ENCODE results near the gene GNG2.

The GNG2 gene

GRCh38 chr14:51860164-51860824 lies at the start of gene GNG2:
Gene GNG2, plus strand, starts transcription at chr14:51860612. Its CDS starts 90,067 bp downstream, at chr14:51950679.
- Histone ChIP-seq H3K27me3 (ENCODE audit: control insufficient read depth, insufficient read depth, low read length) (peaks cover 39% of the 10 kb centered on the region), H3K4me3 (ENCODE audit: low read depth, low read length) (peak within 1 kb of the TSS; percentile 44), H3K9me3 (ENCODE audit: control insufficient read depth, insufficient read depth, low read length) (no peaks in the 10 kb centered on the region), H3K36me3 (ENCODE audit: control insufficient read depth, insufficient read depth, low read length) (no peaks in the 10 kb centered on the region), H3K9ac (ENCODE audit: low read depth, low read length) (peak within 1 kb of the TSS; percentile 51), H3K4me1 (ENCODE audit: control insufficient read depth, insufficient read depth, low read length) (no peaks in the 10 kb centered on the region)

- Histone ChIP-seq H3K4me1 (ENCODE audit: control insufficient read depth, insufficient read depth, low read length) (no peaks in the 10 kb centered on the region), H3K4me3 (ENCODE audit: low read depth, low read length) (no peak overlapping the region), H3K27me3 (ENCODE audit: control insufficient read depth, insufficient read depth, low read length) (no peaks in the 10 kb centered on the region), H3K36me3 (ENCODE audit: control insufficient read depth, insufficient read depth, low read length) (no peaks in the 10 kb centered on the region), H3K9me3 (ENCODE audit: control insufficient read depth, insufficient read depth, low read length) (no peaks in the 10 kb centered on the region), H3K9ac (ENCODE audit: low read depth, low read length) (no peak overlapping the region)
Measured at GRCh38 chr14:51811706-51812105, 48.7 kb upstream of the GNG2 start.

GRCh38 chr14:51816031-51816430 lies 44.4 kb upstream of the GNG2 start:
- Histone ChIP-seq H3K9me3 (ENCODE audit: control insufficient read depth, insufficient read depth, low read length) (no peaks in the 10 kb centered on the region), H3K36me3 (ENCODE audit: control insufficient read depth, insufficient read depth, low read length) (no peaks in the 10 kb centered on the region), H3K4me3 (ENCODE audit: low read depth, low read length) (no peak overlapping the region), H3K4me1 (ENCODE audit: control insufficient read depth, insufficient read depth, low read length) (peaks cover 3% of the 10 kb centered on the region), H3K9ac (ENCODE audit: low read depth, low read length) (no peak overlapping the region), H3K27me3 (ENCODE audit: control insufficient read depth, insufficient read depth, low read length) (no peaks in the 10 kb centered on the region)

DNA sequence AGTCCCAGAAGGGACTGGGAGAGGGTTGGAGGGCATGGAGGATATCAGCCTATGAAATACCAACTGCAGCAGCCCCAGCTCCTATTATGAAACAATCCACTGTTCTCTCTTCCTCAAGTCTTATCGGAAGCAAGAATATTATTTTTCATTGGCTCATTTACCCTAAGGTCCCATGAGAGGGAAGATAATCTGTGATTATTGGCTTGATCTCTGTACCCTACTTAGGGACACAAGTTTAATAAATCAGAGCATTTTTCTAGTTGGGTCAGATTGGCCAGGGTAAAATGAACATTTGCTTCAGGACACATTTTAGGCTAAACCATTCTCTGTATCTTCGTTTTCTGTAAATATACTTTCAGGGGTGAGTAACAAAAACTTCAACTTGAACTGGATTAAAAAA lies 43.1 kb upstream of the GNG2 start:
- H3K36me3 ChIP-seq (ENCODE audit: control insufficient read depth, insufficient read depth, low read length), result no peaks in the 10 kb centered on the region
- H3K9ac ChIP-seq (ENCODE audit: low read depth, low read length), result no peak overlapping the region
- H3K4me3 ChIP-seq (ENCODE audit: low read depth, low read length), result no peak overlapping the region
- H3K9me3 ChIP-seq (ENCODE audit: control insufficient read depth, insufficient read depth, low read length), result no peaks in the 10 kb centered on the region
- no peaks in the 10 kb centered on the region for H3K27me3 ChIP-seq (ENCODE audit: control insufficient read depth, insufficient read depth, low read length)
- peaks cover 3% of the 10 kb centered on the region for H3K4me1 ChIP-seq (ENCODE audit: control insufficient read depth, insufficient read depth, low read length)

DNA sequence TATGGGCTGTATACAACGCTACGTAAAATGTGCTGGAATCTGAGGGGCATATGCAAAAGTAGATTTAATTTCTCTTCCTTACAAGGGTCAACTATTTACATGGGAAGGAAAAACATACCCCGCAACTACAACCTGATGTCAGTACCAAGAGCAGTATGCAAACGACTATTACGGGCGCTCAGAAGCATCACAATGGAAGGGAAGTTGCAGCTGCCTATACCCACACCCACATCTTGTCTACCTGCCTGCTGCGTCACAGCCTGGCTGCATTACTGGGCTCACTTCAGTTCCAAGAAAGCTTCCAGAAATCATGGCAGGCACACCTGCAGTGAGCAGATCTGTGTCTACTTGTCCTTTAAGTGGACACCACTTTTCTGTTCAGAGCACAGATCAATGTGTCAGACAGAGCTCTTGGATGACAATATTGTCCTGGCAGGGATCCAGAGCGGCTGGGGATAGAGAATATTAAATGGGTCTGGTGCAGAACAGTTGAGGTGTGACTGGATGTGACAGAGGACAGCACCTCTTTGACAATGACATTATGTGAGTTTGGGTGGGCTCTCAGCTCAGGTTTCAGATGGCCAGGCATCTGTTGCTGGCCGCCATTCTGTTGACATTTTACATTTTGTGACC lies 41.5 kb upstream of the GNG2 start:
- H3K27me3 ChIP-seq (ENCODE audit: control insufficient read depth, insufficient read depth, low read length), result no peaks in the 10 kb centered on the region
- H3K36me3 ChIP-seq (ENCODE audit: control insufficient read depth, insufficient read depth, low read length), result no peaks in the 10 kb centered on the region
- H3K4me3 ChIP-seq (ENCODE audit: low read depth, low read length), result no peak overlapping the region
- peaks cover 3% of the 10 kb centered on the region for H3K4me1 ChIP-seq (ENCODE audit: control insufficient read depth, insufficient read depth, low read length)
- no peak overlapping the region for H3K9ac ChIP-seq (ENCODE audit: low read depth, low read length)
- H3K9me3 ChIP-seq (ENCODE audit: control insufficient read depth, insufficient read depth, low read length), result no peaks in the 10 kb centered on the region

- H3K4me1 ChIP-seq (ENCODE audit: control insufficient read depth, insufficient read depth, low read length), result peaks cover 3% of the 10 kb centered on the region
Measured at GRCh38 chr14:51821822-51822221, 38.6 kb upstream of the GNG2 start.

DNA sequence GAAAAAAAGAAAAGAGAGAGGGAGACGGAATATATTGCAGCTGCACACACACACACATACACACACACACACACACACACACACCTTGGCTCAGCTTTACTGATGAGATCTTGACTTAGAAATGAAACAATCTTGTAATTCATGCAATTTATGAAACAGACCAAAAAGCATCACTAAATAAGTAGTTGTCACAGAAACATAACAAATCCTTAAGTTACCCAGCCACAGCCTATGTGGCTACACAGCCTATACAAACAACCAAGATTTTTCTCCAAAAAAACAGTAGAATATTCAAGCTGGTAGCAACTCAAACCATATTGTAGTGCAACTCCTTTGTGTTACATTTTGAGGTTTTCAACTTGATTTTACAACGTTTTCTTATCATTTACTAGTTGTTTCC lies 37.9 kb upstream of the GNG2 start:
- Histone ChIP-seq H3K27me3 (ENCODE audit: control insufficient read depth, insufficient read depth, low read length) (peaks cover 1% of the 10 kb centered on the region), H3K9ac (ENCODE audit: low read depth, low read length) (no peak overlapping the region), H3K4me1 (ENCODE audit: control insufficient read depth, insufficient read depth, low read length) (peaks cover 3% of the 10 kb centered on the region), H3K36me3 (ENCODE audit: control insufficient read depth, insufficient read depth, low read length) (no peaks in the 10 kb centered on the region), H3K9me3 (ENCODE audit: control insufficient read depth, insufficient read depth, low read length) (no peaks in the 10 kb centered on the region), H3K4me3 (ENCODE audit: low read depth, low read length) (no peak overlapping the region)

More at GRCh38 chr14:51821822-51822221, 38.6 kb upstream of the GNG2 start:
- Histone ChIP-seq H3K4me3 (ENCODE audit: low read depth, low read length) (no peak overlapping the region), H3K36me3 (ENCODE audit: control insufficient read depth, insufficient read depth, low read length) (no peaks in the 10 kb centered on the region), H3K27me3 (ENCODE audit: control insufficient read depth, insufficient read depth, low read length) (no peaks in the 10 kb centered on the region), H3K9me3 (ENCODE audit: control insufficient read depth, insufficient read depth, low read length) (no peaks in the 10 kb centered on the region), H3K9ac (ENCODE audit: low read depth, low read length) (no peak overlapping the region)

GRCh38 chr14:51823706-51824105 lies 36.7 kb upstream of the GNG2 start:
- no peak overlapping the region for H3K9ac ChIP-seq (ENCODE audit: low read depth, low read length)
- H3K36me3 ChIP-seq (ENCODE audit: control insufficient read depth, insufficient read depth, low read length), result no peaks in the 10 kb centered on the region
- H3K4me1 ChIP-seq (ENCODE audit: control insufficient read depth, insufficient read depth, low read length), result peaks cover 8% of the 10 kb centered on the region
- no peak overlapping the region for H3K4me3 ChIP-seq (ENCODE audit: low read depth, low read length)
- no peaks in the 10 kb centered on the region for H3K9me3 ChIP-seq (ENCODE audit: control insufficient read depth, insufficient read depth, low read length)
- H3K27me3 ChIP-seq (ENCODE audit: control insufficient read depth, insufficient read depth, low read length), result peaks cover 6% of the 10 kb centered on the region

DNA sequence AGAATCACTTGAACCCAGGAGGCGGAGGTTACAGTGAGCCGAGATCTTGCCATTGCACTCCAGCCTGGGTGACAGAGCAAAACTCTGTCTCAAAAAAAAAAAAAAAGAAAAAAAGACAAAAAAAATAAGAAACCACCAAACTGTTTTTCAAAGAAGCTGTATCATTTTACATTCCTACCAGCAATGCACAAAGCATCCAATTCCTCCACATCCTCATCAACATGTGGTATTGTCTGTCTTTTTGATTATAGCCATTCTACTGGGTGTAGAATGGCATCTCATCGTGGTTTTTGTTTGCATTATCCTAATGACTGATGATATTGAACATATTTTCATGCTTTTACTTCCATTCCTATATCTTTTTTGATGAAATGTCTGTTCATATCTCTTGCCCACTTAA lies 36.2 kb upstream of the GNG2 start:
- Histone ChIP-seq H3K27me3 (ENCODE audit: control insufficient read depth, insufficient read depth, low read length) (peaks cover 6% of the 10 kb centered on the region), H3K36me3 (ENCODE audit: control insufficient read depth, insufficient read depth, low read length) (no peaks in the 10 kb centered on the region), H3K4me3 (ENCODE audit: low read depth, low read length) (no peak overlapping the region), H3K9me3 (ENCODE audit: control insufficient read depth, insufficient read depth, low read length) (no peaks in the 10 kb centered on the region), H3K4me1 (ENCODE audit: control insufficient read depth, insufficient read depth, low read length) (peaks cover 5% of the 10 kb centered on the region), H3K9ac (ENCODE audit: low read depth, low read length) (no peak overlapping the region)

- H3K9ac ChIP-seq (ENCODE audit: low read depth, low read length), result no peak overlapping the region
- H3K9me3 ChIP-seq (ENCODE audit: control insufficient read depth, insufficient read depth, low read length), result no peaks in the 10 kb centered on the region
- peaks cover 6% of the 10 kb centered on the region for H3K27me3 ChIP-seq (ENCODE audit: control insufficient read depth, insufficient read depth, low read length)
- no peaks in the 10 kb centered on the region for H3K36me3 ChIP-seq (ENCODE audit: control insufficient read depth, insufficient read depth, low read length)
- H3K4me1 ChIP-seq (ENCODE audit: control insufficient read depth, insufficient read depth, low read length), result peaks cover 5% of the 10 kb centered on the region
- H3K4me3 ChIP-seq (ENCODE audit: low read depth, low read length), result no peak overlapping the region
Measured at GRCh38 chr14:51825926-51826325, 34.5 kb upstream of the GNG2 start.

DNA sequence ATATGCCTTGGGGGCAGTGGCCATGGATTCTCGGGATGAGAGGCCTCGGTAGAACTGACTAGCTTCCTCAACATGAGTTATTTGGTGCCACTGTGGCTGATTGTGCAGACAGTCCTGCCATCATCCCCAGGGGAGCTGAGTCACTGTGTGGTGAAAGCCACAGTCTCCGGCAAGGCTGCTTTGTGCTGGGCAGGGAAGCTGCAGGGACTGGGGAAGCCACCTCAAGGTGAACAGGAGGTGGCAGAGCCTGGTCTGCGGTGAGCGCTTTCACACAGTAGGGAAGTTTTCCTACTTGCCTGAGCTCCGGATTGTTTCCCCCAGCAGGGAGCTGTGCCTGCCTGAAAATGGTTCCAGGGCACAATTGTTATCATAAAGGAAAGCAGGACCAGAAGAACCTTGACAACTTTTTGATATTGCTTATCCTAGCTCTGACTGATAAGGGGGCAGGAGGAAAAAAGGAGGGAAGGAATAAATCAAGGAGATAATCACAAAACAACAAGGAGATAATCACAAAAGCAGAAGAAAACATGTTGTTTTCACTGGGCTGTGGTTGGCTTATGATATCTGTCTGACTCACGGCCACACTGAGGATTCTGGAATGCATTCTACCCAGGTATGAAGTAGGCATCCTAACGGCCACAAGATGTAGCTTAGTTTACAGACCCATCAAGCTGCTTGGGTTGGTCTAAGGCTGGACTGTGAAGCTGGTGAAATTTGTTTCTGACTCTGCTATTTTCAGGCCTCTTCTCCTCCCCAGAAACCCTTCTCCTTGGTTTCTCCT lies 32.2 kb upstream of the GNG2 start:
- H3K36me3 ChIP-seq (ENCODE audit: control insufficient read depth, insufficient read depth, low read length), result no peaks in the 10 kb centered on the region
- peaks cover 5% of the 10 kb centered on the region for H3K4me1 ChIP-seq (ENCODE audit: control insufficient read depth, insufficient read depth, low read length)
- no peak overlapping the region for H3K4me3 ChIP-seq (ENCODE audit: low read depth, low read length)

GRCh38 chr14:51834240-51834639 lies 26.2 kb upstream of the GNG2 start:
- H3K4me1 ChIP-seq (ENCODE audit: control insufficient read depth, insufficient read depth, low read length), result peaks cover 20% of the 10 kb centered on the region
- H3K4me3 ChIP-seq (ENCODE audit: low read depth, low read length), result no peak overlapping the region
- no peaks in the 10 kb centered on the region for H3K9me3 ChIP-seq (ENCODE audit: control insufficient read depth, insufficient read depth, low read length)
- no peaks in the 10 kb centered on the region for H3K27me3 ChIP-seq (ENCODE audit: control insufficient read depth, insufficient read depth, low read length)
- no peak overlapping the region for H3K9ac ChIP-seq (ENCODE audit: low read depth, low read length)
- H3K36me3 ChIP-seq (ENCODE audit: control insufficient read depth, insufficient read depth, low read length), result no peaks in the 10 kb centered on the region

More for the DNA sequence above, 32.2 kb upstream of the GNG2 start:
- Histone ChIP-seq H3K9me3 (ENCODE audit: control insufficient read depth, insufficient read depth, low read length) (no peaks in the 10 kb centered on the region), H3K9ac (ENCODE audit: low read depth, low read length) (no peak overlapping the region), H3K27me3 (ENCODE audit: control insufficient read depth, insufficient read depth, low read length) (peaks cover 6% of the 10 kb centered on the region)

Data from iPS-15b (cell line).